GM21619 (cell line): ENCODE data around the gene KLK1.

Source experiments
- ATAC-seq: cut with Tn5 transposase; IDR thresholded peaks from one replicate; pipeline ENCODE4 v1.9.1; 2021; ENCODE audit not compliant: unreplicated experiment

KLK1 gene

GRCh38 chr19:50823389-50824042 lies at the start of gene KLK1:
Gene KLK1 (minus strand): TSS chr19:50823787. CDS start chr19:50823748, 39 bp downstream.
- no peak for ATAC-seq

GRCh38 chr19:50873056-50873455 lies 49.5 kb upstream of the KLK1 start, which contains the start of gene KLK2:
Gene KLK2 (plus strand): TSS chr19:50873439. CDS start chr19:50873474, 35 bp downstream.
- ATAC-seq: no peak

GRCh38 chr19:50870417-50871089 lies 47.0 kb upstream of the KLK1 start:
- ATAC-seq: no peak

GRCh38 chr19:50869479-50869878 lies 45.9 kb upstream of the KLK1 start:
- ATAC-seq: no peak

GRCh38 chr19:50861496-50862286 lies 38.1 kb upstream of the KLK1 start:
- no peak for ATAC-seq

- ATAC-seq: no peak
These were observed 37.4 kb upstream of the KLK1 start for GRCh38 chr19:50861010-50861409.

GRCh38 chr19:50859849-50860248 lies 36.3 kb upstream of the KLK1 start:
- no peak for ATAC-seq

GRCh38 chr19:50858886-50859285 lies 35.3 kb upstream of the KLK1 start:
- no peak for ATAC-seq

GRCh38 chr19:50857366-50857765 lies 33.8 kb upstream of the KLK1 start:
- ATAC-seq: no peak

GRCh38 chr19:50854636-50855410 lies 31.2 kb upstream of the KLK1 start, which contains the start of gene KLK3:
Gene KLK3 (plus strand): TSS chr19:50854915. CDS start chr19:50854956, 41 bp downstream.
- no peak for ATAC-seq

- no peak for ATAC-seq
These were observed 28.0 kb upstream of the KLK1 start for GRCh38 chr19:50851620-50852019.

GRCh38 chr19:50850738-50851137 lies 27.2 kb upstream of the KLK1 start:
- ATAC-seq: no peak

- no peak for ATAC-seq
These were observed 20.8 kb upstream of the KLK1 start for GRCh38 chr19:50844296-50844935.

GRCh38 chr19:50843701-50844221 lies 20.2 kb upstream of the KLK1 start:
- no peak for ATAC-seq

- ATAC-seq: no peak
These were observed 19.6 kb upstream of the KLK1 start for GRCh38 chr19:50843205-50843604.

- ATAC-seq: no peak
These were observed 18.5 kb upstream of the KLK1 start for GRCh38 chr19:50842130-50842529.

GRCh38 chr19:50839712-50840655 lies 16.4 kb upstream of the KLK1 start:
- no peak for ATAC-seq

- no peak for ATAC-seq
These were observed 14.7 kb upstream of the KLK1 start for GRCh38 chr19:50838239-50838638.

- ATAC-seq: no peak
These were observed 13.7 kb upstream of the KLK1 start for GRCh38 chr19:50837300-50837699.
